ENCODE results near the gene PSMD13. TPM values are rescaled to one million over a fixed set of nuclear protein-coding genes. Genes with fewer than 3 reads are reported as not detected.

The PSMD13 gene
- total RNA-seq, 1 donor = 130 TPM

- no peak for DNase-seq (ENCODE audit: low read depth)
- TF ChIP-seq CTCF (IDR thresholded peaks at IDR 0.05; ENCODE audit: insufficient read depth, low read depth, low read length) = no peak
- no peak overlapping the region for H3K4me3 ChIP-seq (ENCODE audit: low read depth, low read length)
Observed at GRCh38 chr11:225734-226453, 10.9 kb upstream of the PSMD13 start.

DNA sequence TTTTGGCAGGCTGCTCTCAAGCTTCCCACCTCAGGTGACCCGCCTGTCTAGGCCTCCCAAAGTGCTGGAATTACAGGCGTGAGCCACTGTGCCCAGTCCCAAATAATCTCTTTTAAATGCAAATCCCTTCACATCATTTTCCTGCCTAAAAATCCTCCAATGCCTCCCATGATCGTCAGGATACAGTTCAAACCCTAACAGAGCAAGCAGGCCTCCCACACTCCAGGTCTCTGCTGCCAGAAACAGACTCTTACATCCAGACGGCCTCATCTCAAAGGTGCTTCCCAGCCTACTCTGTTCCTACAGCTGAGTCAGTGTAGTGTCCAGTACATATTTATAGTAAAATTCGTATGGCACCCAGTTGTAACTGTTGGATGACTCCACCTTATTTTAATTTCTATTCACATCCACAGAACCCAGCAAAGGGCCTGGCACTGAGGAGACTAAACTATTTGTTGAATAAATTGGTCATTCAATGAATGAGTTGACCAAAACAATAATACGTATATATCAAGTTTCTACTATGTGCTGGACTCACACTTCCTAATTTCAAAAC is 8.9 kb upstream of the PSMD13 start:
- TF ChIP-seq CTCF (IDR thresholded peaks at IDR 0.05; ENCODE audit: insufficient read depth, low read depth, low read length) = no peak
- H3K4me3 ChIP-seq (ENCODE audit: low read depth, low read length) = no peak overlapping the region
- DNase-seq (ENCODE audit: low read depth) = no peak

GRCh38 chr11:230431-230830 is 6.3 kb upstream of the PSMD13 start:
- no peak overlapping the region for H3K4me3 ChIP-seq (ENCODE audit: low read depth, low read length)
- TF ChIP-seq CTCF (IDR thresholded peaks at IDR 0.05; ENCODE audit: insufficient read depth, low read depth, low read length) = no peak
- no peak for DNase-seq (ENCODE audit: low read depth)

DNA sequence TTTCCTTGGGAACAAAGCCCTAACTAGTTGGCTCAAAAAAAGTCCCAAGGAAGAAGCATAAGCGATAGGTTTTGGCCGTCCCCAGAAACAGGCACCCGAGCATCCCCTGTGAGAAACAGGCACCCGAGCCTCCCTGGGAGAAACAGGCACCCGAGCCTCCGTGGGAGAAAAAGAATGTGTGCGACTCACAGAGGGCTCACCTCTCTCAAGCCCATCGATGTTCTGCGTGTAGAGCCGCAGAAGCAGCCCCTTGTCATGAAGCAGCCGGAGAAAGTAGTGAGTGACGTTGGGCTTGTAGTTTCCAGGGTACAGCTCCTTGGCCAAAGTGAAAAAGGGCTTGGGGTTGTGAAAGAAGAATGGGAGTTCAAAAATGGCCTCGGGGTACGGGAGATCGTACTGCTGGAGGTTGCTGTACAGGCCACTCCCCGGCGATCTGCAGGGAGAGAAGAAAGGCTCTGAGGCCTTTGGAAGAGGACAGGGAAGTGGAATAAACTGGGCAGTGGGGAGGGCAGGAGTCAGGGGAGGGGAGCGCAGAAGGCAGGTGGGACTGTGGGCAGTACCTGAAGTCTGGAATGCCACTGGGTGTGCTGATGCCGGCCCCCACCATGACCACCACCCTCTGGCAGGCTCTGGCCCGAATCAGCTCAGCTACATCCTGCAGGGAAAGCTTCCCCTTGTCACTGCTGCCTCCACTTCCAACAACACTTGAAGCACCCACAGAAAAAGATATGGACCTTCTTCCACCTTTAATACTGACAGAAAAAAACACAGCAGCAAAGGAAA is 3.8 kb upstream of the PSMD13 start:
- H3K4me3 ChIP-seq (ENCODE audit: low read depth, low read length) = no peak overlapping the region
- TF ChIP-seq CTCF (IDR thresholded peaks at IDR 0.05; ENCODE audit: insufficient read depth, low read depth, low read length) = no peak

GRCh38 chr11:235180-235579 is 1.6 kb upstream of the PSMD13 start:
- TF ChIP-seq CTCF (IDR thresholded peaks at IDR 0.05; ENCODE audit: insufficient read depth, low read depth, low read length) = no peak
- peak overlapping the region; percentile 99 for H3K4me3 ChIP-seq (ENCODE audit: low read depth, low read length)
- no peak for DNase-seq (ENCODE audit: low read depth)

More for the DNA sequence above, 3.8 kb upstream of the PSMD13 start:
- no peak for DNase-seq (ENCODE audit: low read depth)

DNA sequence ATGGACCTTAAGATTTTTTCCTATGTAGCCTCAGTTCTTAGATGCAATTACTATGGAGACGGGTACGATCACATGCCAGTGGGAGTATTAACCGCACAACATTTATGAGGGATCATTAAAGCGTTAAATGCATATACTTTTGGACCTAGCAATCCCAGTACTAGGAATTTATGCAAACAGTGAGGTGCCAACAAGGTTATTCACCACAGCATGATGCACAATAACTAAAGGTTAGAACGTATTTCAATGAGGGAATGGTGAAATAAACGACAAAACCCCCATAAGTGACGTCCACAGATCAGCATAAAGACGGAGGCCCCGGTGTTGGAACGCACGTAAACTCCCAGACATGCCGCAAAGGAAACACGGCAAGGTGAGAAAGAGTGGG is 1.2 kb upstream of the PSMD13 start:
- no peak for TF ChIP-seq CTCF (IDR thresholded peaks at IDR 0.05; ENCODE audit: insufficient read depth, low read depth, low read length)
- peak overlapping the region; percentile 99 for H3K4me3 ChIP-seq (ENCODE audit: low read depth, low read length)
- DNase-seq (ENCODE audit: low read depth) = peak; percentile 48

Data from fibroblast of villous mesenchyme (primary cell).